GM19035 (cell line): ENCODE results near the gene ZNF142.

Experiments
- ATAC-seq: cut with Tn5 transposase; IDR thresholded peaks from one replicate; pipeline ENCODE4 v1.9.1; 2021; ENCODE audit not compliant: unreplicated experiment

ZNF142 gene

GRCh38 chr2:218658671-218659257 is 659 bp downstream of the ZNF142 start:
- peak; percentile 39 for ATAC-seq

GRCh38 chr2:218655751-218656150 is 3.7 kb downstream of the ZNF142 start:
- ATAC-seq = no peak

- no peak for ATAC-seq
Observed at GRCh38 chr2:218648787-218649100, 10.7 kb downstream of the ZNF142 start.

- no peak for ATAC-seq
Observed at GRCh38 chr2:218648088-218648786, 11.2 kb downstream of the ZNF142 start.

GRCh38 chr2:218645126-218645525 is 14.3 kb downstream of the ZNF142 start:
- no peak for ATAC-seq

- ATAC-seq = no peak
Observed at GRCh38 chr2:218644721-218645120, 14.7 kb downstream of the ZNF142 start.

GRCh38 chr2:218643751-218644310 is 15.6 kb downstream of the ZNF142 start:
- ATAC-seq = no peak

GRCh38 chr2:218642786-218643185 is 16.6 kb downstream of the ZNF142 start:
- no peak for ATAC-seq

- ATAC-seq = no peak
Observed at GRCh38 chr2:218642121-218642656, 17.2 kb downstream of the ZNF142 start.

GRCh38 chr2:218638372-218638771 is 21.1 kb downstream of the ZNF142 start:
- no peak for ATAC-seq

- ATAC-seq = no peak
Observed at GRCh38 chr2:218635719-218636118, 23.7 kb downstream of the ZNF142 start.

- ATAC-seq = no peak
Observed at GRCh38 chr2:218631837-218632236, 27.6 kb downstream of the ZNF142 start.

GRCh38 chr2:218627939-218628338 is 31.5 kb downstream of the ZNF142 start:
- ATAC-seq = no peak

GRCh38 chr2:218626369-218626768 is 33.1 kb downstream of the ZNF142 start:
- ATAC-seq = no peak

GRCh38 chr2:218623366-218623705 is 36.1 kb downstream of the ZNF142 start:
- ATAC-seq = no peak

GRCh38 chr2:218622606-218623365 is 36.6 kb downstream of the ZNF142 start:
- ATAC-seq = no peak

- ATAC-seq = no peak
Observed at GRCh38 chr2:218621007-218621406, 38.4 kb downstream of the ZNF142 start.

GRCh38 chr2:218618102-218618860 is 41.1 kb downstream of the ZNF142 start:
- ATAC-seq = no peak

GRCh38 chr2:218615868-218616315 is 43.5 kb downstream of the ZNF142 start:
- ATAC-seq = no peak

- no peak for ATAC-seq
Observed at GRCh38 chr2:218607436-218608115, 51.8 kb downstream of the ZNF142 start, which contains the start of gene PLCD4. Gene PLCD4, plus strand, starts transcription at chr2:218607899. Its CDS starts 7,841 bp downstream, at chr2:218615740.
